Iris pigment epithelial cell (primary cell): Measurements from ENCODE around the gene ATP2B2.

Source experiments
- DNase-seq: peaks from one replicate; pipeline ENCODE4 v3.0.0-alpha.2; 2011; ENCODE audit warnings: low read depth

Gene ATP2B2

GRCh38 chr3:10469441-10470119, 35.8 kb downstream of the ATP2B2 start:
- no peak for DNase-seq

GRCh38 chr3:10468613-10469354, 36.6 kb downstream of the ATP2B2 start:
- no peak for DNase-seq

DNA sequence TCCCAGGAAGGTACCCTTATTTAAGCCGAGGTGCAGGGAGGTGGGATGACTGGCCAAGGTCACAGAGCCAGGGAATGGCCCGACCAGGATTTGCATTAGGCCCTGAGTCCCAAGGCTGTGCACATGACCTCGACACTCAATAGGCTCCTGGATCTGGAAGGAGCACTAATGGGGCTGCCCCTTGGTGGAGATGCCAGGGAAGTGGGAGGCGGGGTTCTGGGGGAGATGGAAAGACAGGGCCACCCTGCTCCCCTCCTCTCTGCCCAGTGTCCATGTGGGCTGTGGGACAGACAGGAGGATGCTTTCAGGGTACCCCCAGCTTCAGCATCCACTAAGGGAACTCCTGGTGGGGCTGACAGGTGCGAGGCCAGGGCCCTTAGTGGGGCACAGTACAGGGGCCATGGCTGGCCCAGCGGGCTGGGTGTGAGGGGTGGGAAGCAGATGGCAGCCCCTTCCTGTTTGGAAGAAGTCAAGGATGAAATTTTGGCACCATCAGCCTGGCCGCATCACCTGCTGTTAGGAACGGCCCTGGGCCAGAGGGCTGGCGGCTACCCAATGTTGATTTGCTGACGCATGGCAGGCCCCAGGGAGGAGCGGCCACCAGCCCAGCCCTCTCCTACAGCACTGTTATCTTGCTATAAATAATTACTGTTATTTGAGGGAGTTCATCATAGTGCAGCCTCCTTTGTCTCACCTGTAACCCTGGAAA, 37.3 kb downstream of the ATP2B2 start:
- DNase-seq: no peak

DNA sequence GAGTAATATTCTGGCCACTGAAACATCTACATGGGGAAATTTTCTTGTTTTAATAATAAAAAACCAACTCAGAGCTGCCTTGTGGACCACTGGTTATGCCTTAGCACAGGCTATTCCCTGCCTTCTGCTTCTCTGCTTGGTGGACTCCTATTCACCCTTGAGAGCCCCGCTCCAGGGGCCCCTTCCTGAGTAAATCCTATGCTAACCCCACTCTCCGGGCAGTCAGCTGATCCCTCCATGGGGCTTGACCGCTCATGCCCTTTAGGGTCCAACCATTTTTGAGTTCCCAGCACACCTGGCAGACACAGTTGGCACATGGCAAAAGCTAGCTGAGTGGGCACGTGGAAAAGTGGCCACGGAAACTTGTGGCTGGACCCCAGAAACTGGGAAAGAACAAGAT, 38.2 kb downstream of the ATP2B2 start:
- DNase-seq: no peak

DNA sequence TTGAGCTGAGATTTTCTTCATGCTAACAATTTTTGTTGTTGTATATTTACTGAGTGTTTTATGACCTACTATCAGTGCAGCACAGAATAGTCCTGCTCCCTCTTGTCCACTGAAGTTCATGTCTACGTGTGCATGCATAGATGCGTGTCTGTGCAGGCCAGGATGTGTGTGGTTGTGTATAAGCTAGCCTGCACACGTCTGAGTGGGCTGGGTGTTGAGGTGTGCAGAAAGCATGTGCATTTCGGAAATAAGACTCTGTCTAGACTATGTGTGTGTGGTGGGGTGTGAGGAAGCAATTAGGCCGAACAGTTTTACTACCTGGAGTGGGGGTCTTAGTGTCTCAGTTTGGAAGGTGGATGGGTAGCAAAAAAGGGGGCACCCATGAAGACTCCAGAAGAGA, 39.2 kb downstream of the ATP2B2 start:
- DNase-seq: no peak

GRCh38 chr3:10465161-10465560, 40.2 kb downstream of the ATP2B2 start:
- no peak for DNase-seq

DNA sequence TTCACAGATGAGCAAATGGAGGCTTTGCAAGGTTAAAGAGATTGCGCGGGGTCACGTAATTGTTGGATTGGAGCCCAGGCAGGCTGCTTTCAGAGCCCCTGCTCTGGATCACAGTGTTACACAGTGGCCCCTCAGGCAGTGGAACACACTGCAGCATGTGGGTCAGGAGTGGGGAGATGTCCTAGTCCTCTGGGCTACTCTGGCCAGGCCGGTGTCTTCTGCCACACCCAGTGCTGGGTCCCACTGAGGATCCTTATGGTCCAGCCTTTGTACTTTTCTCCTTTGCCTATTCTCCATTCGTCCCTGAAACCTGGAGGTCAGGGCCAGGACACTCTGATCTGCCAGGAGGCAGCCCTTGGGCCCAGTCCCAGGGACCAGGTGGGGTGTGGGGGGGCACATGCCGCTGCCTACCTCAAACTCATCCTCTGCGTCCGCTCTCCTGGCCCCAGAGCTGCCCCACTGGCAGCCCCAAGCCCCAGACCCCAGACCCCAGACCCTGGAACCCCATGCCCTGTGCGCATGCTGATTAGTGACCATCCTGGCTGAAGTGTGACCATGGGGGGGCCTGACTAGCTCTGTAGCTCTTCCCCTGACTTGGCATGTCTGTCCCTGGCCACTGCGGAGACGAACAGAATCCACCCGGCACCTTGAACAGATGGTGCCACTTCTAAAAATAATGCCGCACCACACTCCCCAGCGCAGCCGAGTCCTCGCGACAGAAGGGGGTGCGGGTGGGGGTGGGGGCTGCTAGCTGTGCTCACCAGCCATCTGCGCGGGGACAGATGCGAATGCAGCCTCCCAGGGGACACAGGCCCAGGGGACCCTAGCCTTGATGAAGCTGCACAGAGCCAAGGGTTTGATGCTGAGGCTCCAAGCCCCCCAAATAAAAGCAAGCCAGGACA, 41.6 kb downstream of the ATP2B2 start:
- DNase-seq: no peak

DNA sequence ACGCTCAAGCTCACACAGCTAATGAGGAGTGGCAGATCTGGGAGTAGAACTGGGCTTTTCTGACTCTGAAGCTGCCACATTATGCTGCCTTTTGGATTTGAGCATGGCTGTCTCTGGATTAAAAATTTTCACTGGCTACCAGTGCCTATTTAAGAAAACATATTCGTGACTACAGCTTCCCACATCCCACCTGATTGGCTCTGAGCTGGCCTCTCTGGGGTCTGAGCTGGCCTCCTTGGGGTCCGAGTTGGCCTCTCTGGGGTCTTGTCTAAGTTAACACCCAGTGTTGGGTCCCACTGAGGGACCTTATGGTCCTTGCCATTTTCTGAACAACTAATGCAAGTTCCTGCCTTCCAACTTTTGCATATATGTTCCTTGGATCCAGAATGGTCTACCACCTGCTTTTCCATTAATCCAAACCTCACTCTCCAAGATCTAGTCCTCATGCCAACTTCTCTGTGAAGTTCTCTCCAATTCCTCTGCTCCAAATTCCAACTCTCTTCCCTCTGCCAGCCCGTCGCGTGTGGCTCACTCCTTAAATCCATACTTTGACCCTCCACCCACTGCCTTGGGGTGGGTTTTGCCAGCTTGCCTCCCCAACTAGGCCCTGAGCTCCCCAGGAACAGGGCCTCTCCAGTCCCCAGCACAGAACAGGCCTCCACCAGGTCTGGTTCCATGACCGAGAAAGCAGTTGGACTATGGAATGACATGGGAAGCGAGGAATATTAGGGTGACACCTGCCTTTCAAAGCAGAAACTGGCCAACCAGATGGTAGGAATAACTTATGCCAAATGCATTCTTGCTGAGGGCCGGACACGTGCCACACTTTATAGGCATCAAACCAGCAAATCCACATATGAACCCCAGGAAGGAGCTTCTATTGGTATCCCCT, 42.5 kb downstream of the ATP2B2 start:
- no peak for DNase-seq

GRCh38 chr3:10460951-10461545, 44.3 kb downstream of the ATP2B2 start:
- DNase-seq: no peak

DNA sequence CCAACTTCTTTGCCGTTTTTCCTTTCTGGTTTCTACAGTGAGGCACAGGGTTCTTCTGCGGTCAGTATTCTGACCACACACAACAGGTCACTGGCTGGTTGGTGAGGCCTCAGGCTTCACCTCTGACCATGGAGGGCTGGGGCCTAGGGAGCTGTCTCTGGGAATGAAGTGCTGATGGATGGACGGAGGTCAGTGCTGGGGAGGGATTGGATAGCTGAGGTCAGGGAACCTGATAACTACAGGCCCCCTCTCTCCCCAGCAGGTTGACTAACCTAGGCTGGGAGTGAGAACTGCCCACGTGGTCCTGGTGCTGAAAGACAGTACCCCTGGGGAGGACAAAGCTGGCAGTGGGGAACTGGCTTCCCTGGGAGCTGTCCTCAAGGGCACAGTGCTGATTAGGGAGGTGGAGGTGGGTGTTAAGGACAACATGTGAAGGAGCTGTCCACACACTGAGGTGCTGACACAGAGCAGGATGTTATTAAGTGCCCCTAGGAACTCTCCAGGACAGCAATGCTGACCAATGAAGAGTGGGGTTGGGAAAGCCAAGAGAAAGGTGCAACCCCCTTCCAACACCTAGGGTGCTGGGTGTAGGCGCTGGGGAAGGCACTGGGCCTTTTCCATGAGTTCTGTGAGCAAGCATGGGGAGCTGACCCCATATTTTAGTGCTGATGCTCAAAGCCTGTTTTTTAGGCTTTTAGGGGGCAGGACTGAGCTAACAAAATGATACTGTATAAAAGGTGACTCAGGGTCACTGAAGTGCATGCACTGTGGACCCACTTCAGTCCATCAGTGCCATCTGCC, 45.2 kb downstream of the ATP2B2 start:
- DNase-seq: peak; percentile 74

- no peak for DNase-seq
Observed at GRCh38 chr3:10457560-10457959, 47.8 kb downstream of the ATP2B2 start.

DNA sequence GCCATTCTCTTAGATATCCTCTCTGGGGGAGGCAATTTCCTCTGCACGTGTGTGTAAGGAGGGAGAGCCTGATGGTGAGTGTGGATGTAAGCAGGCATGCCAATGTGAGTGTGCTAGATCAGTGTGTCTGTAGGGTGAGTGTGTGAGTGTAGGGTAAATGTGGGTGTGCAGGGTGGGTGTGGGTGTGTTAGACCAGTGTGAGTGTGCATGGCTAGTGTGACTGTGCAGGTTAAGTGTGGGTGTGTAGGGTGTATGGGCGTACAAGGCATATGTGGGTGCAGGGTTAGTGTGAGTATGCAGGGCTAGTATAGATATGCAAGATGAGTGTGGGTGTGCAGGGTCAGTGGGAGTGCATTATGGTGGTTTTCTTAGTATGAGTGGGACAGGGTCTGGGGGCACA, 48.4 kb downstream of the ATP2B2 start:
- DNase-seq: no peak

DNA sequence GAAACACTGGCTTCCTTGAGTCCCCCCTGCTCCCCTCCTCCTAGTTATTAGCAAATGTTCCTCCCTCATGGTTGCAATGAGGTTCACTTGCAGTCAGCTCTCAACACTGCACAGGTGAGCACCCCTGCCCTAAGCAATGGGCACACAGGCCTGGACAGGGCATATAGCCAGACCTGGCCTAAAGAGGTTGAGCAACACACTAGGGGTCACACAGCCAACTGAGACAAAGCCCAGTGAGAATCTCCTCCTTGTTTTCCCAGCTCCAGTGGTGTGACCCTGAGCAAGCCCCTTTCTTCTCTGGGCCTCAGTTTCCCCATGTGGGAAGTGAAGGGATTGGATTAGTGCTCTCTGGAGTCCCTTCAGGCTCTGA, 49.9 kb downstream of the ATP2B2 start:
- no peak for DNase-seq

- no peak for DNase-seq
Observed at GRCh38 chr3:10454907-10455544, 50.4 kb downstream of the ATP2B2 start.

- no peak for DNase-seq
Observed at GRCh38 chr3:10453431-10454163, 51.8 kb downstream of the ATP2B2 start.

GRCh38 chr3:10450494-10451440, 54.6 kb downstream of the ATP2B2 start:
- no peak for DNase-seq

DNA sequence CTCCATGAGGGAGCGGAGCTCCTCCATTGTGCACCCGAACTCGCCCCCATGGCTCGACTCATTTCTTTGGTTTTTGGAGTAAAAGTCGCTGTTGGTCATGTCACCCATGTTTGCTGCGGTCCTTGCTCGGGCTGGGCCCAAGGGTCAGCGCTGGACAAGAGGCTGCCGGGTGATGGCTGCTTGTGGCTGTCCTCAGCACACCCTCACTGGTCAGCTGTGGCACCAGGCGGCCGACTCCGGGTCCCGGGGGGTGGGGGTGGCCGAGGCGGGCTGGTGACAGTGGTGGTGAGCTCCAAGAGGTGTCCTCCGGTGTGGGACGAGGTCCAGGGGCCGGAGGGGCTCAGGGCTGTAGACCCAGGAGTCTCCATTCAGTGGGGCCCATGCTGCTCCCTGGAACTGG, 56.0 kb downstream of the ATP2B2 start:
- DNase-seq: no peak

DNA sequence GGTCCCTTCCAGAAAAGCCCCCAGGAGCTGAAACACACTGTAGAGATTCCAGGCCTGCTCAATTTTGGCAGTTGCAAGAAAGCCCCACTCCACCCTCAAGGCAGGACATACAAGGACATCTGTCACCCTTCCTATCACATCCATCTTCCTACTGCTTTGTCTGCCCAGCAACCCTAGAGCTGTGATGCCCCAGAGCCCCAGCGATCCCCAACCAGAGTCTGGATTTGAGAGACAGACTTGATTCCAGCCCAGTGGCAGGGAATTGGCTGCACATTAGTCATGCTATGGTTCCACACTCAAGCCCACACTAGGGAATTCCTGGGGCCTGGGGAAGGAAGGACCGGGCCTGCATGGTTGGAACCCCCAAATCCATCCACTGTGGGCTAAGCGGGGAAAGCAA, 56.8 kb downstream of the ATP2B2 start:
- no peak for DNase-seq
